Esophagus muscularis mucosa (tissue), 4 donors: ENCODE results near the gene PSMB3.

Experiments used
- EP300 ChIP-seq: sonication (generic); formaldehyde crosslinking; IDR thresholded peaks from one replicate; pipeline ENCODE4 v1.6.1; 2017; ENCODE audit warnings: antibody characterized with exemption
- POLR2A ChIP-seq: fragments of 450-650 bp; IDR thresholded peaks from one replicate; pipeline ENCODE4 v1.6.1; 2017; ENCODE audit warnings: antibody characterized with exemption, moderate library complexity, mild to moderate bottlenecking, low read depth
- POLR2AphosphoS5 ChIP-seq, 2 donors: sonication (generic); formaldehyde crosslinking; IDR thresholded peaks; one replicate each; pipeline ENCODE4 v1.6.1; 2017; ENCODE audit warnings: antibody characterized with exemption in 2 of 2
- TF ChIP-seq, protein P1 (sequence below), 3 experiments: fragments of 200-600 bp in 2 of 3; fragments of 450-650 bp in 1 of 3; sonication (generic) in 2 of 3; IDR thresholded peaks; one replicate each; pipeline ENCODE4 v1.5.1; 2017 to 2019; ENCODE audit warnings: antibody characterized with exemption in 3 of 3, mild to moderate bottlenecking in 2 of 3, moderate library complexity in 1 of 3

- TF ChIP-seq, protein P1, sequence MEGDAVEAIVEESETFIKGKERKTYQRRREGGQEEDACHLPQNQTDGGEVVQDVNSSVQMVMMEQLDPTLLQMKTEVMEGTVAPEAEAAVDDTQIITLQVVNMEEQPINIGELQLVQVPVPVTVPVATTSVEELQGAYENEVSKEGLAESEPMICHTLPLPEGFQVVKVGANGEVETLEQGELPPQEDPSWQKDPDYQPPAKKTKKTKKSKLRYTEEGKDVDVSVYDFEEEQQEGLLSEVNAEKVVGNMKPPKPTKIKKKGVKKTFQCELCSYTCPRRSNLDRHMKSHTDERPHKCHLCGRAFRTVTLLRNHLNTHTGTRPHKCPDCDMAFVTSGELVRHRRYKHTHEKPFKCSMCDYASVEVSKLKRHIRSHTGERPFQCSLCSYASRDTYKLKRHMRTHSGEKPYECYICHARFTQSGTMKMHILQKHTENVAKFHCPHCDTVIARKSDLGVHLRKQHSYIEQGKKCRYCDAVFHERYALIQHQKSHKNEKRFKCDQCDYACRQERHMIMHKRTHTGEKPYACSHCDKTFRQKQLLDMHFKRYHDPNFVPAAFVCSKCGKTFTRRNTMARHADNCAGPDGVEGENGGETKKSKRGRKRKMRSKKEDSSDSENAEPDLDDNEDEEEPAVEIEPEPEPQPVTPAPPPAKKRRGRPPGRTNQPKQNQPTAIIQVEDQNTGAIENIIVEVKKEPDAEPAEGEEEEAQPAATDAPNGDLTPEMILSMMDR (IDR thresholded peaks at IDR 0.05), result no peak
- TF ChIP-seq POLR2AphosphoS5 (IDR thresholded peaks at IDR 0.05), result no peak
- no peak for TF ChIP-seq POLR2A
- TF ChIP-seq EP300, result no peak
Measured at GRCh38 chr17:38753071-38753506, 548 bp downstream of the PSMB3 start.
